K562 (cell line): ENCODE results near the gene ANKS1A. TPM values are rescaled to one million over a fixed set of nuclear protein-coding genes. Genes with fewer than 3 reads are reported as not detected.

Experiments used
- ATAC-seq: fragments of 200-7000 bp; cut with Tn5 transposase; 3 replicates; pipeline ENCODE4 v1.9.1; 2020; ENCODE audit warnings: moderate library complexity
- BruUV-seq: library from RNA; stranded (reverse); fragments of 400-500 nt; replicated peaks from 2 replicates; lab custom pipeline; 2021; lab: Mats Ljungman, UMichigan
- CTCF ChIA-PET: fragments of 300-600 bp; formaldehyde crosslinking; extraction: SDS; loops from one replicate; lab custom pipeline; 2021; ENCODE audit warnings: low intra/inter-chr PET ratio; lab: Yijun Ruan, JAX
- POLR2A ChIA-PET: fragments of 300-600, 350-650 bp; sonication (Branson Sonifier 250); formaldehyde crosslinking; extraction: SDS; loops from one replicate; lab custom pipeline; 2021; ENCODE audit warnings: antibody characterized with exemption, inconsistent platforms; lab: Yijun Ruan, JAX
- DNase-seq, 4 experiments: peaks; one replicate each; pipeline versions ENCODE4 v3.0.0 to v3.0.0-alpha.2; 2011 to 2018; ENCODE audit warnings: low spot score in 3 of 4, mixed read lengths in 3 of 4; ENCODE audit errors: extremely low read depth in 1 of 4
- FAIRE-seq: peaks from 2 replicates; lab custom pipeline; 2011; peaks lifted over from hg19 to GRCh38; lab: Jason Lieb, UNC
- H2AFZ ChIP-seq: 2 replicates; pipeline ENCODE4 v1.6.0; 2011; ENCODE audit warnings: low read depth, low read length, control low read depth, inconsistent platforms
- H3K27ac ChIP-seq: fragments of 200-600 bp; 3 replicates; pipeline ENCODE4 v1.8.0; 2011; ENCODE audit warnings: low read depth, mild to moderate bottlenecking, control low read depth, inconsistent platforms, low read length, moderate library complexity, mixed read lengths; ENCODE audit errors: extremely low read depth
- H3K27me3 ChIP-seq, 2 experiments: fragments of 300-600 bp in 1 of 2; 2 replicates in 1 of 2; 3 replicates in 1 of 2; pipeline versions ENCODE4 v1.6.0 to v1.8.0; 2011; ENCODE audit warnings: inconsistent platforms in 2 of 2, low read length in 2 of 2, mild to moderate bottlenecking in 1 of 2, mixed read lengths in 1 of 2, moderate library complexity in 1 of 2; ENCODE audit not compliant: control insufficient read depth in 2 of 2, insufficient read depth in 2 of 2
- H3K36me3 ChIP-seq: fragments of 300-600 bp; 3 replicates; pipeline ENCODE4 v1.8.0; 2011; ENCODE audit warnings: mild to moderate bottlenecking, low read length, inconsistent platforms; ENCODE audit not compliant: control insufficient read depth, insufficient read depth
- H3K4me1 ChIP-seq, 2 experiments: fragments of 200-600 bp in 1 of 2; replicated peaks in 1 of 2; 2 replicates in 1 of 2; 3 replicates in 1 of 2; pipeline versions ENCODE4 v1.5.1 to v1.8.0; 2011; ENCODE audit warnings: inconsistent platforms in 2 of 2, low read length in 2 of 2, mild to moderate bottlenecking in 1 of 2, mixed read lengths in 1 of 2, moderate library complexity in 1 of 2; ENCODE audit not compliant: control insufficient read depth in 2 of 2, insufficient read depth in 2 of 2
- H3K4me2 ChIP-seq: 2 replicates; pipeline ENCODE4 v1.6.1; 2011; ENCODE audit warnings: low read length, control low read depth, inconsistent platforms, mixed read lengths; ENCODE audit not compliant: insufficient read depth
- H3K4me3 ChIP-seq: fragments of 200-600 bp; sonication (generic), shearing (Covaris generic); 2 replicates; pipeline ENCODE4 v1.5.1; 2016; ENCODE audit warnings: control low read depth, inconsistent platforms
- H3K79me2 ChIP-seq: fragments of 200-600 bp; 3 replicates; pipeline ENCODE4 v1.8.0; 2011; ENCODE audit warnings: low read length, inconsistent platforms; ENCODE audit not compliant: control insufficient read depth, insufficient read depth
- H3K9ac ChIP-seq, 2 experiments: 2 replicates each; pipeline versions ENCODE4 v1.6.0 to v1.6.1; 2011; ENCODE audit warnings: low read depth in 2 of 2, low read length in 2 of 2, control low read depth in 1 of 2, inconsistent platforms in 1 of 2, mild to moderate bottlenecking in 1 of 2, mixed read lengths in 1 of 2; ENCODE audit not compliant: insufficient read depth in 1 of 2
- H3K9me1 ChIP-seq: one replicate; pipeline ENCODE4 v1.6.0; 2011; ENCODE audit warnings: inconsistent platforms, mild to moderate bottlenecking, low read length, moderate library complexity; ENCODE audit not compliant: control insufficient read depth, insufficient read depth
- H3K9me3 ChIP-seq: replicated peaks from 2 replicates; pipeline ENCODE4 v1.5.1; 2011; ENCODE audit warnings: low read depth, low read length, inconsistent platforms; ENCODE audit not compliant: control insufficient read depth, insufficient read depth
- H4K20me1 ChIP-seq: replicated peaks from 2 replicates; pipeline ENCODE4 v1.6.1; 2011; ENCODE audit warnings: low read length, inconsistent platforms, mixed read lengths; ENCODE audit not compliant: control insufficient read depth, insufficient read depth
- CHD2 ChIP-seq: IDR thresholded peaks from 2 replicates; pipeline ENCODE4 v1.6.1; 2011; ENCODE audit warnings: low read depth, low read length
- NCOR1 ChIP-seq: fragments of 450-650 bp; IDR thresholded peaks from 2 replicates; pipeline ENCODE4 v1.6.1; 2016; ENCODE audit warnings: mild to moderate bottlenecking, moderate library complexity
- SP1 ChIP-seq: sonication (generic); formaldehyde crosslinking; IDR thresholded peaks from 2 replicates; pipeline ENCODE4 v1.8.1; 2022; ENCODE audit warnings: mild to moderate bottlenecking, missing genetic modification reagents
- ZBTB7A ChIP-seq: IDR thresholded peaks from 2 replicates; pipeline ENCODE4 v1.6.1; 2011; ENCODE audit warnings: low read depth, mild to moderate bottlenecking, low read length, moderate library complexity, borderline replicate concordance; ENCODE audit not compliant: control insufficient read depth
- WGBS: fragments of 100-300 bp; shearing (Covaris generic); methylation state at CpG from one replicate; pipeline ENCODE4 v1.1.6; 2016; ENCODE audit warnings: low coverage, mixed read lengths; ENCODE audit not compliant: insufficient coverage; ENCODE audit errors: missing lambda C conversion rate; 5-methylcytosine and 5-hydroxymethylcytosine counted together
- in situ Hi-C: fragments of 300-500 bp; cut with MboI; formaldehyde crosslinking; loops from 4 replicates; pipeline ENCODE4 v1.15.0; 2018; ENCODE audit warnings: inconsistent platforms, mixed read lengths
- intact Hi-C: fragments of 100-400 bp; cut with micrococcal nuclease; formaldehyde crosslinking; loops from 2 replicates; pipeline ENCODE4 v1.14.2; 2022
- polyA plus RNA-seq, 8 experiments: library from polyadenylated mRNA; depleted of rRNA in 4 of 8; stranded (reverse) in 5 of 8; unstranded in 3 of 8; fragments of >200 nt; fragmentation: Nextera tagmentation in 2 of 8; fragmentation: Illumina TruSeq in 1 of 8; extraction: Ambion mirVana in 2 of 8; extraction: Trizol in 1 of 8; gene quantifications; 2 replicates each; pipeline versions ENCODE4 v1.2.1 to v1.2.3, GENCODE V29; 2011 to 2014; ENCODE audit warnings: inconsistent platforms in 1 of 8, missing spikeins in 1 of 8
- total RNA-seq, 7 experiments: library from RNA; depleted of rRNA in 6 of 7; stranded (reverse); fragments of >200 nt in 6 of 7; fragmentation: Illumina TruSeq in 2 of 7; extraction: Trizol in 2 of 7; gene quantifications; 2 replicates each; pipeline versions ENCODE4 v1.2.1 to v1.2.3, GENCODE V29; 2011 to 2021; ENCODE audit warnings: low replicate concordance in 1 of 7
- TF ChIP-seq, protein P1 (sequence below): fragments of 450-650 bp; IDR thresholded peaks from 2 replicates; pipeline ENCODE4 v1.6.1; 2016; ENCODE audit warnings: missing biosample characterization, missing genetic modification characterization

ANKS1A gene
- total and polyA plus RNA-seq, 9 of the 15 experiments (the other 6 are each of a cell fraction or from before 2014, with no cell fraction given): 1.1 to 13.8 (median 5.3) TPM

GRCh38 chr6:34917626-34918285, 28.7 kb downstream of the ANKS1A start:
- POLR2A ChIA-PET: interaction anchor here (0.6 to 0.8 kb wide), 3 partner anchors 13 to 34 kb away, joined by 3 read pairs; no protein-coding TSS in a partner anchor
- in situ Hi-C loops: no loop called here

DNA sequence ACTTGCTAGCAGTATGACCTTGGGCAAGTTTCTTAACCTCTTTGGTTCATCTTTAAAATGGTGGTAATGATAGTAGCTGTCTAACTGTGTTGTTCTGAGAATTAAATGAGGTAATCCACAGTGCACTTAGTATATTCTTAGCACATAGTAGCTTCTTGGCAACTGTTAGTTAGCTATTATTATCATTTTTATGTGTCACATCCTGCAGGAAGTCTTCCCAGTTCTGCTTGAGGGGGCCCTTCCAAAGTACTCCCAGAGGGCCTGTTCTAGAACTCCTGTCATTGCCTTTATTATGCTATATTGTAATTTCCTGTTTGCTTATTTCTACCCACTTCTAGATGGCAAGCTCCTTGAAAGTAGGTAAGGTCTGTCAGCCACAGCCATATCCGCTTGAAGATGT, 30.6 kb downstream of the ANKS1A start:
- in situ Hi-C loops: no loop called here
- TF ChIP-seq CHD2: no peak
- TF ChIP-seq ZBTB7A: no peak
- no peak for TF ChIP-seq SP1 (CRISPR knock-in tag)
- no peak for TF ChIP-seq NCOR1

More at GRCh38 chr6:34917626-34918285, 28.7 kb downstream of the ANKS1A start:
- DNase-seq: no peak
- Histone ChIP-seq H3K9me1 (no peaks in the 10 kb centered on the region), H3K9ac (no peak overlapping the region; a peak in 1 of 4 replicates), H3K27me3 (no peaks in the 10 kb centered on the region), H3K9me3 (no peaks in the 10 kb centered on the region), H2AFZ (no peak overlapping the region), H3K4me3 (no peak overlapping the region), H3K79me2 (no peaks in the 10 kb centered on the region; the same call in 2 of the 3 replicates), H4K20me1 (no peaks in the 10 kb centered on the region; the same call in 1 of the 2 replicates), H3K36me3 (no peaks in the 10 kb centered on the region), H3K4me1 (no peaks in the 10 kb centered on the region), H3K27ac (no peak overlapping the region), H3K4me2 (no peak overlapping the region)
- TF ChIP-seq, protein P1, sequence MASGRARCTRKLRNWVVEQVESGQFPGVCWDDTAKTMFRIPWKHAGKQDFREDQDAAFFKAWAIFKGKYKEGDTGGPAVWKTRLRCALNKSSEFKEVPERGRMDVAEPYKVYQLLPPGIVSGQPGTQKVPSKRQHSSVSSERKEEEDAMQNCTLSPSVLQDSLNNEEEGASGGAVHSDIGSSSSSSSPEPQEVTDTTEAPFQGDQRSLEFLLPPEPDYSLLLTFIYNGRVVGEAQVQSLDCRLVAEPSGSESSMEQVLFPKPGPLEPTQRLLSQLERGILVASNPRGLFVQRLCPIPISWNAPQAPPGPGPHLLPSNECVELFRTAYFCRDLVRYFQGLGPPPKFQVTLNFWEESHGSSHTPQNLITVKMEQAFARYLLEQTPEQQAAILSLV (tag): no peak
- WGBS: 62% methylated on average over 6 of the region's 6 CpGs
- no TSS peak for BruUV-seq
- intact Hi-C loops: no loop called here
- ATAC-seq: no peak
- CTCF ChIA-PET: no interaction called here
- no peak for FAIRE-seq

More for the DNA sequence above, 30.6 kb downstream of the ANKS1A start:
- Histone ChIP-seq H3K36me3 (no peaks in the 10 kb centered on the region), H3K4me3 (no peak overlapping the region), H3K79me2 (no peaks in the 10 kb centered on the region), H3K27me3 (no peaks in the 10 kb centered on the region), H3K9me3 (no peaks in the 10 kb centered on the region), H2AFZ (no peak overlapping the region), H3K9ac (no peak overlapping the region), H4K20me1 (peaks cover 4% of the 10 kb centered on the region; the same call in 1 of the 2 replicates), H3K4me1 (no peaks in the 10 kb centered on the region), H3K27ac (no peak overlapping the region), H3K9me1 (no peaks in the 10 kb centered on the region), H3K4me2 (no peak overlapping the region)
- DNase-seq (no peak), ATAC-seq (no peak), FAIRE-seq (no peak)
- ChIA-PET CTCF (no interaction called here), POLR2A (interaction anchor here (0.7 to 0.8 kb wide), 2 partner anchors 34 to 64 kb away, joined by 3 read pairs; no protein-coding TSS in a partner anchor)
- intact Hi-C loops: no loop called here
- BruUV-seq: no TSS peak
- 100% methylated on average over 1 of the region's 1 CpG for whole genome bisulfite sequencing
